SK-N-SH (cell line): ENCODE data around the gene BRD7.

Experiments
- CTCF ChIP-seq: fragments of 200-600 bp; sonication (generic); IDR thresholded peaks from 2 replicates; pipeline ENCODE4 v1.6.1; 2017; ENCODE audit warnings: antibody characterized with exemption, mild to moderate bottlenecking, moderate library complexity
- GABPA ChIP-seq: IDR thresholded peaks from 2 replicates; pipeline ENCODE4 v1.4.0; 2012; ENCODE audit warnings: low read depth, mild to moderate bottlenecking
- MAX ChIP-seq: IDR thresholded peaks from 2 replicates; pipeline ENCODE4 v1.4.0; 2012; ENCODE audit warnings: low read depth
- MXI1 ChIP-seq: IDR thresholded peaks from 2 replicates; pipeline ENCODE4 v1.6.1; 2012; ENCODE audit warnings: mild to moderate bottlenecking, low read depth, low read length, improper control_type of control experiment
- NFIC ChIP-seq: IDR thresholded peaks from 2 replicates; pipeline ENCODE4 v1.4.0; 2012; ENCODE audit warnings: borderline replicate concordance
- NRF1 ChIP-seq: IDR thresholded peaks from 2 replicates; pipeline ENCODE4 v1.6.1; 2012; ENCODE audit warnings: low read depth, mild to moderate bottlenecking, low read length
- RAD21 ChIP-seq: IDR thresholded peaks from 2 replicates; pipeline ENCODE4 v1.6.1; 2012; ENCODE audit warnings: mild to moderate bottlenecking, low read length
- RCOR1 ChIP-seq: fragments of 150-350 bp; IDR thresholded peaks from 2 replicates; pipeline ENCODE4 v1.6.1; 2017; ENCODE audit warnings: antibody characterized with exemption, low read length
- REST ChIP-seq: IDR thresholded peaks from 2 replicates; pipeline ENCODE4 v1.6.1; 2012; ENCODE audit warnings: mild to moderate bottlenecking, low read depth, low read length, moderate library complexity

- TF ChIP-seq CTCF (no peak), GABPA (no peak), NFIC (no peak), RCOR1 (no peak), RAD21 (no peak), MXI1 (no peak), REST (no peak), MAX (no peak), NRF1 (no peak)
Observed at GRCh38 chr16:50278251-50278650, 90.5 kb downstream of the BRD7 start.
